Suprapubic skin (tissue), 4 donors: ENCODE data around the gene FHL2.

ENCODE experiments used
- CTCF ChIP-seq, 2 donors: fragments of 200-600 bp in 1 of 2; fragments of 450-650 bp in 1 of 2; sonication (generic) in 1 of 2; IDR thresholded peaks; one replicate each; pipeline ENCODE4 v1.5.1; 2016 to 2019; ENCODE audit warnings: antibody characterized with exemption in 2 of 2, mild to moderate bottlenecking in 1 of 2, moderate library complexity in 1 of 2
- EP300 ChIP-seq: sonication (generic); formaldehyde crosslinking; IDR thresholded peaks from one replicate; pipeline ENCODE4 v1.6.1; 2017; ENCODE audit warnings: antibody characterized with exemption
- POLR2A ChIP-seq, 2 donors: fragments of 450-650 bp; IDR thresholded peaks; one replicate each; pipeline ENCODE4 v1.6.1; 2017; ENCODE audit warnings: antibody characterized with exemption in 2 of 2, mild to moderate bottlenecking in 2 of 2, moderate library complexity in 2 of 2
- POLR2AphosphoS5 ChIP-seq, 3 donors: sonication (generic); formaldehyde crosslinking; IDR thresholded peaks; one replicate each; pipeline ENCODE4 v1.6.1; 2017; ENCODE audit warnings: antibody characterized with exemption in 3 of 3

- TF ChIP-seq POLR2AphosphoS5 (IDR thresholded peaks at IDR 0.05) (no peak), POLR2A (IDR thresholded peaks at IDR 0.05) (no peak), CTCF (IDR thresholded peaks at IDR 0.05) (no peak), EP300 (no peak)
These were observed 13.0 kb upstream of the FHL2 start for GRCh38 chr2:105411720-105412407.
